M059J (cell line): Measurements from ENCODE around the gene MAML2. TPM values are rescaled to one million over a fixed set of nuclear protein-coding genes. Genes with fewer than 3 reads are reported as not detected.
A peak's percentile ranks its signal among the peaks of the same experiment; 100 is the strongest.
"Not testable (repeated sequence)": the region's sequence is repeated elsewhere in the genome, so short reads cannot be mapped to it uniquely, and the experiment has no call there.

ENCODE experiments used
- DNase-seq: peaks from one replicate; pipeline ENCODE4 v3.0.0-alpha.2; 2012; ENCODE audit warnings: low read depth
- total RNA-seq: library from RNA; depleted of rRNA; stranded (reverse); fragments of >200 nt; shearing (Covaris generic); gene quantifications from 2 replicates; pipeline ENCODE4 v1.2.3, GENCODE V29; 2014

Gene MAML2
- total RNA-seq, 1 experiment from 2014 or later, result 14.0 TPM

DNA sequence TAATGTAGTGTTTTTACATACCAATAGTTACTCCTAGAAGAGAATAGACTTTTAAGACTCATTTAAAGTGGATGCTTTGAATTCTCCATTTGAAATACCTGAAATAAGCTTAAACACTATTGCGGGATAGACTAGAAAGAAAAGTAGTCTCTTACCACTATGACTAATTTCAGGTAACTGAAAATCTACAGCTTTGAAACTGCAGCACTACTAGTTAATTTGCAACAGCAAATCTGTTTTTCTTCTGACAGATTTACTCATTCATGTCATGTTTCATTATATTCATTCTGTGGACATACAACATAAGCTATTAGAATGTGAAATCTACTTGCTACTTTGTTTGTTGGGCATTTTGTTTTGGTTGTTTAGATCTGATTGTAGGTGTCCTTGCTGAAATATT, 153.6 kb downstream of the MAML2 start:
- no peak for DNase-seq

DNA sequence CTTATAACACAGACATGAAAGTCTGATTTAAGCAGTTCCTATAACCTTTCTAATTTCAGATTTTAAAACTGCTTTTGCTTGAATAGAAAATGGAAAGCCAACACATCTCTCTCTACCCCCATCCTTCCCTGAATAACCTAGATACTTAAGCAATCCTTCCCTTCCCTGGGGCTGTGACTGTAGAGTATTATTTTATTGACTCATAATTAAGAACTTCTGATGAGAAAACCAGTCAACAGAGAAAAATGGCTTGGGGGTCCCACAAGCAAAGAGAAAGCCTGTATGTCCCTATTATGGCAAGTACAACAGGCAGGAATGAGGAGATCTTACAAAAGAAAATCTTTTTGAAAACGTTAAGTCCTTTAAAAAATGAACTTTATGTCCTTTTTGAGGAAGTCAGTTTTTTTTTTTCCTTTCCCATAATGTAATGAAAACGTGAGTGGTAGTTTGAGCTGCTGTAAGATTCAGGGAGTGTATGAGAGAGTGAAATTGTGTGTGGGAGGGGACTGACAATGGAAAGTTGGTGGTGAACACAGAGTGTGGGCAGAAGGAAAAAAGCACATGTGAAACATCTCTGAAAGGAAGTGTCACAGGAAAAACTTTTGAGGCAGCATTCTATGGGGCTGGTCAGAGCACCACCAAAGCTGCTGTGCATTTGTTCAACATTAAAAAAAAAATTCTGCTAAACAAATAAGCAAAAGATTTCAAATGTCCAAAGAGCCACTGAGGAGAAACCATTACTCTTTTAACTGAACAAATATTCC, 154.6 kb downstream of the MAML2 start:
- peak; percentile 88 for DNase-seq

DNA sequence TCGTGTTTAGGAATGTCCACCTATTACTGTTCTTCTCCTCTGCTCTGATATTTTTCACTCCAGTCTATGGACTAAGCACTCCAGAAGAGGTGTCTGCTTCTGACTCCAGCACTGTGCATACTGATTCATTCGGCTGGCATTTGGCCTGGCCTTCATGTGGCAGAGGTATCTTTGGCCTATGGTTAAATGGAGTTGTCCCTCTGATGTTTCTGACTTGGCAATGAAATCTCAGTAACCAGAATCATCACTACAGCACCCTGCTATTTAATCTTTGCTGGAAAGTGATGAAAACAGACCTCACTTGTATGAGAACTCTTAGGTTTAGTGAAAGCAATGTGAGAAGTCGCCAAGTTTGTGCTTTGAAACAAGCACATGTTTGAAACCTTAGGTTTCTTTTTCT, 155.2 kb downstream of the MAML2 start:
- DNase-seq, result peak; percentile 97

DNA sequence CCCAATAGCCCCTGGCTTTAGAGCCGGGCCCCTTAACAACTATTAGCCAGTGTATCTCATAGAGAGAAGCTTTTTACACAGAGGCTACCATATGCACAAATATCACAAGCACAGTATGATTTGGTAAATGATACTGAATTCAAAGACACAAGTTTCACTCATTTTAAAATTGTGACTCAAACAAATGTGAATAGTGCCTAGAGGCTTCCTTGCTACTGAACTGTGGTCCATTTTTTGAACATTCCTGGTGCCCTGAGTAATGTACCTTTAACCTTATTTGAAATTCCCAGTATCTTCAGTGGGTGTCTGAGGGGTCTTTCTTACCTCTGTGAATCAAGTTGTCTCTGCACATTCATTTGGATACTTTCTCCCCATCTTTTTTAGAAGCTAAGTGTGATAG, 156.2 kb downstream of the MAML2 start:
- peak; percentile 56 for DNase-seq

DNA sequence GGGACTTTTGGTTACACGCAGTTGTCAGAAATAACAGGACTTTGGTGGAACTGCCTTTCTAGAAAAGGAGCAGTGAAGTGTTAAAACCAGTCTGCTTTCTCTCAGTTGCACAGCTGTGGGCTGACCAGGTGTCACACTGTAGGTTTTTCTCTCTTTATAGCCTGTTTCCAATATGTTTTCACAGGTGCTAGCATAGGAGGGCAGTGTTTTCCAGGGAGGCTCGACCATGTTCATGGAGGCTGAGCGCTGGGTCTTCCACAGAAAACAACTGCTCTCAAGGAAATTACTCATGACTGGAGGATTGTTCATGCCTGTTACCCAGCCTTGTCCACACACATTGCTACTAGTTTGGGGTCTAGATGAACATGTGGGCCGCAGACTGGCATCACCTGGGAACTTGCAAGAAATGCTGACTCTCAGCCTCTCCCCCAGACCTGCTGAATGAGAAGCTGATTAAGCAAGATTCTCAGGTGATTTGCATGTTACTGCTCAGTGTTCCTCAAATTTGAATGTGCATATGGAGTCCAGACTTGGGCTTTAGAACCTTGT, 157.7 kb downstream of the MAML2 start:
- DNase-seq, result no peak

DNA sequence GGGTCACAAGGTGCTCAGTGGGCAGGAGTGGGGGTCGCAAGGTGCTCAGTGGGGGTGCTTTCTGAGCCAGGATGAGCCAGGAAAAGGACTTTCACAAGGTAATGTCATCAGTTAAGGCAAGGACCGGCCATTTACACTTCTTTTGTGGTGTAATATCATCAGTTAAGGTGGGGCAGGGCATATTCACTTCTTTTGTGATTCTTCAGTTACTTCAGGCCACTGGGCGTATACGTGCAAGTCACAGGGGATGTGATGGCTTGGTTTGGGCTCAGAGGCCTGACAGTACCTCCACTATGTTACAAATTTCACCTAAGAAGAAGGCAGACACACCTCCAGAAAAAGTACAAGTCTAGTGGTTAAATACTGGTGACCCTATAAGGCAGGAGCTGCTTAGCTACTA, 162.1 kb downstream of the MAML2 start:
- DNase-seq, result not testable (repeated sequence)

DNA sequence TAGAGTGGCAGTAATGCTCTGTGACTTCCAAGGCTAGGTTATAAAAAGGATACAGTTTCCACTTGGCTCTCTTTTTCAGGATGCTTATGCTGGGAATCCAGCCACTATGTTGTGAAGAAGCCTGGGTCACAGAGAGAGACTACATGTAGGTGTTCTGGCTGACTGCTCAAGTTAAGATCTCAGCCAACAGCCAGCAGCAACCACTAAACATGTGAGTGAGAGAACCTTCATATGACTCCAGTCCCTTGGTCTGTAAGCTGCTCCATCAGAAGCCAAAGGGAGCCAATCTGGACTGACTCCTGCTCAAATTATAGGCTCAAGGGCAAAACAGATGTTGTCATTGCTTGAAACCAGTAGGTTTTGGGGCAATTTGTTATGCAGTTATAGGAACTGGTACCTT, 162.7 kb downstream of the MAML2 start:
- no peak for DNase-seq

DNA sequence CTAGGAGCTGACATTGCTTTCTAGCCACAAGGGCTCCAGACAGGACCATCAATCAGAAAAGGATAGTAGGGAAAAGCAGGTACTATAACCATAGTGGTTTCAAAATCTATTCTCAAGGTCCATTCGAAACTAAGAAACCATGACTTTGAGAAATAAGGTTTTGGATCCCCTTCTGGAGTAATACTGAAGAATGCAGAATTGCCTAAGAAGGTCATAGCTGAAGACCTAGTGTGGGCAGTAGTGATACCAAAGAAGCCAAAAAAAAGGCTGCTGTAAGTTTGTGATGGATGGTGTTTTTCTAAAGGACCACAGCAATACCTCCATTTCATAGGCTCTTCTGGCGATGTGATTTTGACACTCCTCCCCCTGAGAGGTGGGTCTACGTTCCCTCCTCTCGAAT, 163.1 kb downstream of the MAML2 start:
- no peak for DNase-seq

DNA sequence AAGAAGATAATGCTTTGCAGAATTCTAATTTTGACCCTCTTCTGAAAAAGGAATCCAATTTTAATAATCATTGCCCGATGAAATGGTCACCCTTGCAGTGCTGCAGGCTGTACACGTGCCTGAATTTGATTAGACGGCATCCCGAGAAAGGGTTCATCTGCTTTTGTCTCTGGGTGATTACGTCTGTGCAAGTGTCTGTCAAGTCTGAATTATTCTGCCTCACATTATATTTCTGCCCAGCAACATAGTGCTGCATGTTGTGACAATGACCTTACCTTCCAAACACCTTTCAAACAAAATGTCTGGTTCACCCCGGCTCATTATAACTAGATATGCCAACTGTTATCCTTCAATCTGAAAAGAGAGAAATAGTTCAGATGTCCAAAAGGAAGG, 164.1 kb downstream of the MAML2 start:
- no peak for DNase-seq

DNA sequence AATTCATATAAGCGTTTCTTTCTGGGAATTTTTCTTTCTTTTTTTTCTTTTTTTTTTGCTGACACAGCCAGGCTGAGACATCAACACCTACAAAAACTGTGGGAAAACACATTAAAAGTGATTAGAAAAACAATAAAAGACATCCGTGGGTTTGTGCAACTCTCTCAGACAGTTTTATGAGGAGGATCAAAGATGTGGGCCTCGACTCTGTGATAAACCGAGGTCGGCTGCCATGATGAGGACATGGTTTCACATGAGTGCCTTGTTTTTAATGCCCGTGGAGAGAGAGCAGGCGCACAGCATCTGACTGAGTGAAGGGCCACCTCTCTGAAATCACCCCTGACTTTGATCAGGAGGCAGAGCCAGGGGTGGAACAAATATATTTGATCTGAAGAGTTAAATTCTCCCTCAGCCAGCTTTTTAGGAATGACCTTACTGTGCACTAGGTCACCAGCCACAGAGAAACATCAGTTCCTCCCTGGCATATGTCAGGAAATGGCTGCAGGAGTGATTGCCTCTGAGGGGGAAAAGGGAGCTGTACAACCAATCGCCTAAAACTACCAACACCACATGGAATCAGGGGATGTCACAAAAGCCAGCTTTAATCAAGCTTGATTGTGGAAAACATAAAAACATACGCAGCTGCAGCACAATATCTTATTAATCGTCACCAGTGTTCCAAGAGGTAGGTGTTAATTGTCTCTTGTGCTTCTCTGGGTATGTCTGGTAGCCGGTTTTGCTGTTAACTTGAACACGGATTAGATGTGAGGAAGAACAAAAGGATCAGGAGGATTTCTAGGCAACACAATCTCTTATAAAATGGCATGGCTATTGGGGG, 164.7 kb downstream of the MAML2 start:
- no peak for DNase-seq

DNA sequence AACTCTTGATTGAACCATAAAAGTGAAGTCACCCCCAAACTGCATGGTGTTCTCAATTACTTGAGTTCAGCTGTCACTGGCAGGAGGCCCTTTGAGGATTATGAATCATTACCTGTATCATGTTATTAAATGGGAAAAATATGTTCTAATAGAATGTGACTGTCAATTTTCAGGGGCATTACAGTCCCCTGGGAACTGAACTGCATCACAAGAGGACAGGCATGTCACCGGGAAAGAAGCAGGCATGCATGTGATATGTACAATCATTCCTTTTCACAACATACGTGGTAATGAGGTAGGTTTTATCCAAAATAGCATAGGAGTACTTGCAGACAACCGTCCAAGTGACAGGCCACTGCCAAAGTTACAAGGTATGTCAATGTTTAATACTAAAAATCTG, 165.8 kb downstream of the MAML2 start:
- no peak for DNase-seq

DNA sequence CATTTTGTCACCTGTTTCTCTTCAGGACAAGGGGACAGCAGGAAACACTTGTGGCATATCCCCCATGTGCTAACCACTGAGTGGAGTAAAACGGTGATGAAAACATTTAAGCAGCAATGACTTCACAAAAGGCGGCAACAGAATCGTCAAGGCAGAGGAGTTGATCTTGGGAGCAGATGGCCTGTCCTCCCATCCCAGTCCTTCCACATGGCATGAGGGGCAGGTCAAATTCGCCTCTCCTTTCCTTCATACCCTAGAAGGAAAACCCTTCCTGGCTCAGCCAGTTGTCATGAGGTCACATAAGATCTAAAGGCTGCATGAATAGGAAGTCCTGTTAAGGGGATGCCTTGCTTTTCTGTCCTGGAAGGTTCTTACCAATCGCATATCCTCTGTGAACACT, 169.1 kb downstream of the MAML2 start:
- DNase-seq, result no peak

DNA sequence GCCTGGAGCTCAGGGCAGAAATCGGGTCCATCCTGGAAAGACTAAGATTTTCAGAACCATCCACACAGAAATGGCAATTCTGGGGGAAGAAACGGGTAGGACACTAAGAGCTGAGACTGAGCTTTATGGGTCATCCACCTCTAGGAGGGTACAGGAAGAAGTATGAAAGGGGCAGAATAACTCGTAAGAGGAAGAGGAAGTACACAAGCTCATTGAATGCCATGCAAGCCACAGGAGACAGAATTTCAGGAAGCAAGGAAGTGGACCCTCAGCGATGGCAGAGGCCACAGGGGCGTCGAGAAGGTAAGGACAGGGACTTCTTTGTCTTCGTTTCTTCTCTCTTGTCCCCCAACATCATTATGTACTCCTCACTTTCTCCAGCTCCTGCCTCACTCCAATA, 169.6 kb downstream of the MAML2 start:
- DNase-seq, result no peak

DNA sequence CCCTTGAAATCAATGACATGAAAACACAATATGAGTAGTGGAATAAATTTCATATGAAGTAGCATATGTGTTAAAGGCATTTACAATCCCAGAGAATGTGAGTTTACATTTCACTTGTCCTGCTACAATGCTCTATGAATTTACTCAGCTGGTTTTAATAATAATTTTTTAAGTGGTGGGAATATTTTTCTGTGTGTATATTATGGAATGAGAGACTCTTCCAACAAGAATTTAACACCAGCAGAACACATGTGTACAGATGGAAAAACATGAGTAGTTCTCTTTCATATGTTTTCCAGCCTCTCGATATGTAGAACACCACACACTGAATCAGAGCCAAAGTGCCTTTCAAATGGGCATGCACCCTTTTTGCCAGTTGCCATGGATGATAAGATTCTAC, 170.4 kb downstream of the MAML2 start:
- DNase-seq, result no peak

DNA sequence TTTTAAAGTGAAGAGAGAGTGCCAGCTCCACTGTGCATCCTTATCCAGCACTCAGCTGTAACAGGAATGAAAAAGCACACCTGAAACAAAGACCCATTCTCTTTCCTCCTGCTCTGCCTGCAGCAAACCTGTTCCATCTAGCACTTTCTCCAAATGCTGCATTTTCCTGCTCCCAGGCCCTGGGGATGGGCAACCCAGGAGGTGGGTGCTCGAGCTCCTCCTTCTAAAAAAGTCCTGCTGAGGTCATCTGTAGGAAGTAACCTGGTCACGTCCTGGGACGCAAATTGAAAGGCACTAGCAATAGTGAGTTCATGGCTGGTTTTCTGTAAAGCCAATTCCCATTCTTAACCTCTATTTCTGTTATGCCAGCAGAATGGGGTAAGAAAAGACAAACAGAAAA, 173.7 kb downstream of the MAML2 start:
- no peak for DNase-seq

DNA sequence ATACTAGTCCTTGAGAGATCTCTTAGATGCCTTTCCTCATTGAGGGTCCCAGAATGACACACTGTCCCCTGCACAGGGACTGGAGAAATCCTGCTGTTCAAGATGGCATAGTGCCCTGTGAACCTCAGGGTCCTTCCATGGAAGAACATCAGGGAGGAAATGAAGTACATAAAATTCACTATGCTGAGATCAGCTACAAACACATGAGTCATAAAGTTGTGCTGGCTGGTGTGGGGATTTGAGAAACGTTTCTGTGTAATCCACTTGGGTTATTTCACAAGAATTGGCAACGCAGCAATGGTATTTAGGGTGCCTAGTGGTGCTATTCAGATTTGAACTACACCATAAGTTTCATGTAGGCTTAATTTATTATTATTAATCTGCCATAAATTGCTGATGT, 174.4 kb downstream of the MAML2 start:
- peak; percentile 85 for DNase-seq

DNA sequence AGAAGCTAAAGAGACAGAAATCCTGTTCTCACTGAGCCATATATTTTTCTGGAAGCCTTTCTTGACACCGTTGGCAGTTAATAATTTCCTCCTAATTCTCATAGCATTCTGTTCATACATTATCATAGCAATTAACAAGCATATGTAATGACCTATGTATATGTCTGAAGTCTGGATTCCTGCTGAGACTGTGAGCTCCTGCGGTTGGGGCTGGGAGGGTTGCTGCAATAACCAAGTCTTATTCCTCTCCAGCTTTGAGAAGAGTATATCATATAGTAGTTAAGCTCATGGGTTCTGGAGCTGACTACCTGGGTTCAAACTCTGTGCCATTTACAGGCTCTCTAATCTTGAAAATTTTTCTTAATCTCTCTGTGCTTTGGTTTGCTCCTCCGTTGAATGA, 175.2 kb downstream of the MAML2 start:
- no peak for DNase-seq

DNA sequence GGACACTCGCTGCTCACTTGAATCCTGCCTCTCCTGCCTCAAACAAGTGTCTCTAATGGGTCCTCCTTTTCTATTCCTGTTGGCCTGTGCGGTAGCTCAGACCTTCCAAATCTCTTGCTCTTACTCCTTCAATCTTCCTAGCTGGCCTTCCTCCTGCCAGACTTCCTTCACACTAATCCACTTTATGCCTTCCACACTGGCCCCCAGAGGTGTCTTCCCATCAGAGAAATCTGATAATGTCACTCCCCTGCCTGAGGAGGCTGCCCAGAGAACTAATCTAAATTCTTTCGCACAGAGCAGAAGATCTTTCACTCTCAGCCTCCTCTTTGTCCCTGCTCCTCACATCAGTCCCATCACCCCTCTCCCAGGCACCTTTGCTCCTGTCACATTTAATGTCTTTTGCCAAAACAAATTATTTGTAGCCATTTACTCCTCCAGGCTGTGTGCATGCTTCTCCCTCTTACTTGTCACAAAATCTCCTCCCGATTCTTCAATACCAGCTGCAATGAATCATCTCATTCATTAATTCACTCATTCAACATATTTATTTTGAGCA, 175.7 kb downstream of the MAML2 start:
- DNase-seq, result no peak

DNA sequence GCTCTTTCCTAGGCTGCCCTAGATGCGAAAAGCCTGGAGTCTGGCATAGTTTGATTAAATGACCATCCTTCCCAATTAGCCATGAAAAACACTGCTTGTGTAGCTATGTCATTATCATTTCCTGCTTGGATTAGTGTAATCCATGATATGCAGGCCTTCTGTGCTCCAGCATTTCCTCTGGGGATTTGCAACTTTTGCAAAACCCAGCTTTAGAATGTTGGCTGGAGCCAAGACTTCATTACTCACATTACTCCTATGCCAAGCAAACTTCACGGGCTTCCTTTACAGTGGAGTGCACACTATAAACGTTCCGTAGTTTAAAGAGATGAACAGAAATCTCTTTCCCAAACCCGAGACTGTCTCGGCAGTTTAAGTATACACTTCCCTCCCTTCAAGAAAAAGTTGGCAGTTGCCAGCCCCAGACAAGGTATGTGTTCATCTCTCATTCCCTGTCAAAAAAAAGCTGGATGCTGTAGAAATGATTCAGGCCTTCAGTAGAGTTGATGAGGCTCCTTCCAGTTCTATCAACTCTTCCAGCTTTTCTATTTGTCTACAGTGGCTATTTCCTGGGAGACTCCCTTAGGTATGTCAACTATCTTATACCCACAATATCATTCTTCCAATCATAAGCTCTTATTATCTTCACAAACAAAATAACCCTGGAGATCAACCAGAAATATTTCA, 180.0 kb downstream of the MAML2 start:
- DNase-seq, result peak; percentile 85

DNA sequence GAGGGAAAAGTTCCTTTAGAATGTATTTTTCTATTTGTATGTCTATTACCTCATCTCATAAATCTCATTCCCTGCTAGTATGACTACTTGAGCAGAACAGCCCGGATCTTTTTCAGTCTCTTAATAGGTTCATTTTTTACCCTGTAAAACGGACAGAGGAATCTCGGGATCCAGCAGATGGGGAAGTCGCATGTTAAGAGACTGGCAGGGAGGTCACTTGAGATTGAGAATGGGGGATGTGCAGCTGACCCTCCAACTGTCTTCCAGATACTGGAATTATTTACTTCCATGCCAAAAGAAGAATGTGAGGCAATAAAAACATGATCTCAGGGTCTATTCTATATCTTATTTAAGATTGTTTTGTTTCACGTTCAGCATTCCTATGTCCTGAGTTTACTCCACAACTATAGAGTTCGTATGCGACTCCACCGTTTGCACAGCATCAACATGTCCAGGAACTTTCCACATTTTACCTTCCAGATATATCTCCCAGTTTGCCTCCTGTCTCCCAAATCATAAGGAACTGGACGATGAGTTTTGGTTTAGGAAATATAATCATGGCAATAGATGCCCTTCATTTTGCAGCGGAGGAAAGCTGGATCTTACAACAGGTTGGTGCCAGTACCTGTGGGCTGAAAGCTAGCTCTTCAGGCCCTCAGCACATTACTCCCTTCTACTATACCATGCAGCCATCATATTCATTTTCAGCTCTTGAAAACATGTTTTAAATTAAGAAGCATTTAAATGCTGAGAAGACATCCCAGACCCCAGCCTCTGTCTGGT, 181.5 kb downstream of the MAML2 start:
- DNase-seq, result no peak

DNA sequence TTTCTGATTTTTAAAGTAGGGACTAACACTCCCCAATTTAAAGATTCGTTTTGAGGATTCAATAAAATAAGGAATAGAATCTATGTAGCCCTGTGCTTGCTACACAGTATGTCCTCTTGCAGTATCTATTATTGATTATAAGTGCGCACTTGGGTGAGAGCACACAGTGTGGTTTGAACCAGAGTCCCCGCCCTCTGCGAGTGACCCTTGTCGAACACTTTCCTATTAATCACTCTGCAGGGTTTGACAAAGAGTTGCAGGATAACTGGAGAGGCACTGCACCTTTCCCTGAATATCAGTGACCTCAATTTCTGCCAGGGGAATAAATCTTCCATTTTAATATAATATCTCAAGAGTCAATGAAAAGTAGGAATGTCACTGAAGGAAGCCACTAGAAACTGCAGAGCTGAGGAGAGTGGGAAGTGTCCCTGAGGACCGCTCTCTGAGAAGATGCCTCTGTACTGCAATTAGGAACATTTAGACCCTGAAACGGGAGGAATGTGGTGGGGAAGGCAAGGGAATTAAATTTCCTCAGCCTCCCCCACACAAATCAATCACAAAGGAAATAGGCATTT, 182.2 kb downstream of the MAML2 start:
- no peak for DNase-seq
